Umbilical cord (tissue), 2 donors: ENCODE data around the gene PSMC3IP. TPM values are rescaled to one million over a fixed set of nuclear protein-coding genes. Genes with fewer than 3 reads are reported as not detected.
A peak's percentile ranks its signal among the peaks of the same experiment; 100 is the strongest.

Source experiments
- DNase-seq: peaks from one replicate; pipeline ENCODE4 v3.0.0-alpha.2; 2015; ENCODE audit warnings: low spot score
- total RNA-seq: library from RNA; depleted of rRNA; stranded (reverse); fragments of >200 nt; gene quantifications from one replicate; pipeline ENCODE4 v1.2.3, GENCODE V29; 2014; ENCODE audit warnings: low replicate concordance; ENCODE audit not compliant: insufficient read depth

PSMC3IP gene
- total RNA-seq, 1 donor from 2014 or later, result 1.2 TPM

- DNase-seq, result no peak
Measured at GRCh38 chr17:42586514-42587230, 9.1 kb upstream of the PSMC3IP start.

DNA sequence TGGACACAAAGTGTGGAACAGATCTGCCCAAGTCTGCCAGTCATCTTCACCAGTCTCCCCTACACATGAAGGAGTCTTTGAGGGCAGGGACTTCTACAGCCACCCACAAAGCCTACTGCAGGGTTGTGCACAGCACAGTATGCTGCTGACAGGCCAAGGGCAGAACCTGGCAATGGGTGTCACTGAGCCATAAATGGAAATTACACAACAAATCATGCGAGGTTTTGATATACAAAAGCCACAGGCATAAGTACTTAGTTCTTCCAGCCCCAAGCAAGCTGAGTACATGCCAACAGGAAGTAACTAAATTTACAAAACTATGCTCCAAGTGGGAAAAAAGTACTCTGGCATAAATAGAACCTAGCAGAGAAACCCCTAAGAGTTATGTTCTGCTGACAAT, 7.8 kb upstream of the PSMC3IP start:
- DNase-seq, result no peak

GRCh38 chr17:42584880-42585279, 7.4 kb upstream of the PSMC3IP start:
- no peak for DNase-seq

GRCh38 chr17:42581744-42582270, 4.3 kb upstream of the PSMC3IP start:
- DNase-seq, result no peak

DNA sequence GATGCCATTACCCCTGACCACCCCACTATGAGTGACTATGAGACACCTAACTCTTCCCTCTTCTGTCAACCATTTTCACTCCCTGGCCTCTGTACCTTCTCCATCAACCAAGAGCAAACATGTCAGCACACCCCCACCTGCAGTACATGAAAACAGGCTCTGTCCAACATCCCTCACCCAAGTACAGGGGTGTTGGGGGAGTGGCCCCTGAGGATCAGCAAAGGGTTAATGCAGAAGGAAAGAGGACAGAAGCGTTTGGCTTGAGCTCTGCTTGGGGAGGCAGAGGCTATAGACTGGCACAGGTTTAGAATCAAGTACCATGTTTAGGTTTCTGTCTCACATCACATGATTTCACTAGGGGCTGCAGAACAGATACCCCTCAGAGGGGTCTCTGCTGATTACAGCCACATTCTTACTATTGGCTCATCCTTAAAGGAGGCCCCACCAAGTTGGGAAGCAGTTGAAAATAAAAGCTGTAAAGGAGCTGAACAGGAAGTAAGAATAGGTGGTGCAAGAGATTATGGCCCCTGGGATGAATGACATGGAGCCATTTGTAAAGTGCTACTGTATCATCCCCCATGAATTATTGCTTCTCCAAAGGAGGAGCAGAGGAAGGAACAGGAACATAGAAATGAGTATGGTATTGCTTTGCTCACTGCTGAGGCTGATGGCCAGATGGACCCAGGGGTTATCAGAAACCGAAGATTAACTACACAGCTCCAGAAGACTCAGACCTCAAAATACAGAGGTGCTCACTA, 2.4 kb upstream of the PSMC3IP start:
- no peak for DNase-seq

DNA sequence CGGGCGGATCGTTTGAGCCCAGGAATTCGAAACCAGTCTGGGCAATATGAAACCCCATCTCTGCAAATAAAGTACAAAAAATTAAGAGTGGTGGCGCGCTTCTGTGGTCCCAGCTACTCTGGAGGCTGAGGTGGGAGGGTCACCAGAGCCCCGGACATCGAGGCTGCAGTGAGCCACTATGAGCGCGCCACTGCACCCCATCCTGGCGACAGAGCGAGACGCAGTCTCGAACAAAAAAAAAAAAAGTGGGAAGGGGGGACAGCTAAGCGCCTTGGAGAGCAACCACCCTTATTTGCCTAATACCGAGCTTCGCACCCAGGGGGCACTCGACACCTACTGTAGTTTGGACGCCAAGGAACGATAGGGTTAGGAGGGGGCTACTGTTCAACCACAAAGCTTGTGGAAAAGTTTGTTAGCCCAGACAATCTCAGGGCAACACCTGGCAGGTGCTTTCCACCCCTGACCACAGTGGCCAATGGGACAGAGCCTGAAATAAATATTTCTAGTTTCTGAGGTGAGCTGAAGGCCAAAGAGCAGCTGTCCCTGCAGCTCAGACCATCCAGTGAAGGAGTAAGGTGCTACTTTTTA, 847 bp upstream of the PSMC3IP start:
- DNase-seq, result peak; percentile 76

DNA sequence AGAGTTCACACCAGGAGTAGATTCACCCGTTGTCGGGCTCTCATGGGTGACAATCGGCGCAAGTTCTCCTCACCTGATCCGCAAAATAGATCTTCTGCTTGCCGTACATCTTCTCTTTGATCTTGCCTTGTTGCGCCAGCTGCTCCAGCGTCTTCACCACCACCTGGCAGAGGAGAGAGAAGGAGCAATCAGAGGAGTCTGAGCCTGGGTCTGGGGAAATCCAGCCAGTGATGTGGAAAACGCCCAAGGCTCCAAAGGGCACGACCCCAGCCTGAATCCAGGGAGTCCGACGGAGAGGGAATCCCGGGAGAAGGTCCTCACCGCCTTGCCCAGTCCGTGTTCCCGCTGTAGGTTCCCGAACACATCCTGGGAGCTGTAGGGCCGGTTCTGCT, 393 bp downstream of the PSMC3IP start:
- DNase-seq, result no peak

DNA sequence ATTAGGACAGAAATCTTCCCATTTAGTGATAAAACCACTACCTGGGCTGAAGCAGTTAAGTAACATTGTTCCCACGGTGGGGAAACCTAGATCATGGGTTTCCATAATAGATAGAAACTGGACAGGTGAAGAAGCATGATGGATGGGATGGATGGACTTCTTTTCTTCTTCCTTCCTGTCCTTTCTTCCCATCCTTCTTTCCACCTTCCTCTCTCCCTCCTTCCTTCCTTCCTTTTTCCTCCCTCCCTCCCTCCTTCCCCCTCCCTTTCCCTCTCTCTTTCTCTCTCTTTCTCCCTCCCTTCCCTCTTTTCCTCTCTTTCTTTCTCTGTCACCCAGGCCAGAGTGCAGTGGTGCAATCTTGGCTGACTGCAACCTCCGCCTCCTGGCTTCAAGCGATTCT, 3.1 kb downstream of the PSMC3IP start:
- DNase-seq, result no peak

DNA sequence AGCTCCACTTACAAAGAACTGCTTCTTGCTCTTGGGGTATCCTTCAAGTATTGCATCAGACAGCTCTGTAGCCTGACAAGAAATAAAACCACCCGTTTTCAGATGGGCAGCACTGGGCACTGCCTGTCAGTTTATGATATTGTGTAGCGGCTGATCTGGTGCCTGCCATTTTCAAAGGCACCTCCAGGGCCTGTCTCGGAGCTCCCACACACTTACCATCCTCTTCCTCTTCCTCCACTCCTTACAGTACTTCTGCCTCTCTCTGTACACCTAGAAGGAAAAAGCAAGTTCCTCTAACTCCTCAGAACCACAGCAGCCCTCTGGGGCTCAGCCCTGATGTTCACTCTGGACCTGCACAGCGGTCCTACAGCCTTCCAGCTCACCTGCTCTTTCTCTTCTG, 4.4 kb downstream of the PSMC3IP start:
- no peak for DNase-seq

DNA sequence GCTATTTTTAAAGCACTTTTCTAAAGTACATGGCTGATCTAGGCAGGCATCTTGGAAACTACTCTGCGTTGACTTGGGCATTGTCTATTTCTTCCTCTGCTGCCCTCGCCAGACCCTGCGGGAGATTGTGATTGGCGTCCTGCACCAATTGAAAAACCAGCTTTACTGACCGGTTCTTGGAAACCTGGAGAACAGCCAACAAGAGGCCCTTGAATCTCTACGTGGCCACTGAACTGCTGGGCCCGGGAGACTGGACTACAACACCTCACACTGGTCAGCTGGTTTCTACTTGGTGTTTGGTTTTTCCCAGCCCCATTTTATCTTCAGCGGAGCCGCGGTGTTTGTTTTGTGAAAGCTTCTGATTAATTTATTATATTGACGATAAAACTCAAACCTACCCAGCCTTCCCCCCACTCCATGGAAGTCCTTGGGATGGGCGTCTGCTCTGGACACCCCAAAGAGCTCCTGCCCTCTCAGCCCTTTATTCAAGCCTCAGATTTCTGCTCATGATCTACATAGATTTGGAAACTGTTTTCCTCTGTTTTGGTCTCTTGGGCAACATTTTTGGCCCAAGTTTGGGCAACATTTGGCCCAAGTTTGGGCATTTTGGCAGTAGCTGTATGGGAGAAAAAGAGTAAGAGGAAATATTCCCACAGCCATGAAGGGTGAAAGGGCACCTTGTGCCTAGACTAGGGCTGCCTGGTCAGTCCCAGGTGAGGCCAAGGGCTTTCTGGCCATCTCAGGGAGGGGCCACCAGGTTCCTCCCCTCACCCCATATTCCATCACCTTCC, 5.9 kb downstream of the PSMC3IP start:
- DNase-seq, result no peak

DNA sequence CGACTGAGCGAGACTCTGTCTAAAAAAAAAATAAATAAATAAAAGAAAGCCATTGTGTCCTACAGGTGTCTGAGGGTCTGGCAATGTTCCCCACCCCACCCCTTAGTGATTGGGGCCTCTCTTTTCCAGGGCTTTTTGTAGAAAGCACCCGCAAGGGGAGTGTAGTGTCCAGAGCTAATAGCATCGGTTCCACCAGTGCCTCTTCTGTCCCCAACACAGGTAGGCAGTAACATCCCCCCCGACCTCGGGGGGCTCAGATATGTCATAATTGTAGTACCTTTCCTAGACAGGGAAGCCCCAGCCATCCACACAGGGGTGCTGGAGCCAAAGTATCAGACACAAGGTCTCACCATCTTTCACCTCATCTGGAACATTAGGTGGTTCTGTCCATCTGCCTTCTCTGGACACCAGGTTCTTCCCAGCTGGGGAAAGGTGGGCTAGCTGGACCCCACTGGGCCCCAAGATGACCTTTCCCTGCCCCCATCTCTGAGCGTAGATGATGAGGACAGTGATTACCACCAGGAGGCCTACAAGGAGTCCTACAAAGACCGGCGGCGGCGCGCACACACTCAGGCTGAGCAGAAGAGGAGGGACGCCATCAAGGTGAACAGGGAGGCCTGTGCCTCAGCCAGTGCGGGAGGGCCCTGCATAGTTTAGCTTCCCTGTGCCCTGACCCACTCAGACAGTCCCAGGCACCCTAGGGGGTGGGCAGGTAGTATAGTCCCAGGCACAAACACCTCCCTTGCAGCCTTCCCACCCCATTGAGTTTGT, 9.0 kb downstream of the PSMC3IP start:
- DNase-seq, result no peak

DNA sequence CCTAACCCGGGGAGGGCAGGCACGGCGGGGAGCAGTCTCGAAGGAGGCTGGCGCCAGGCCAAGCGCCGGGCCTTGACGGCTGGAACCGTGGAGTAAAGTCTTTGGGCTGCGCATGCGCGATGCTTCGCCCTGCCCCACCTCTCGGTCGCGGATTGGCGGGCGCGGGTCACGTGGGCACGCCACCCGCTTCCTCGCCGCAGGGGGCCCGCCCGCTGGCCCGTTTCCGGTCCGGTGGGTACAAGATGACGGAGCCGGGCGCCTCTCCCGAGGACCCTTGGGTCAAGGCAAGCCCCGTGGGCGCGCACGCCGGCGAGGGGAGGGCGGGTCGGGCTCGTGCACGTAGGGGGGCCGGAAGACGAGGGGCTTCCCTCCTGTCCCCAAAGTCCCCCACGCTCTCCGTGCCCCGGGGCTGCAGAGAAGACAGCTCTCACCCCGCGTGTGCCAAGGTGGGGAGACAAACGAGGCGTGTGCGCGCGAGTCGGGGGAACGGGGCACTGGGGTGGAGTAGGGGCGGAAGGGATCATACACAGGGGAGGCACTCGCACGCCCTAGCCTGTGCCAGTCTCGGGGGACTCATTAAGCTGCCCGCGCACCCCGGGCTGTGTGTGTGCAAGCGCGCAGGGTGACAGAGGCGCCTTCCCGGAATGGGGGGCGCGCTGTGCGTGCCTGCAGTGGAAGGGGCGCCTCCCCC, 10.5 kb downstream of the PSMC3IP start, which contains the start of gene MLX:
Gene MLX (plus strand): TSS at position 218 of the 691 bp plus-strand sequence. CDS start 25 bp downstream, at position 243.
- peak; percentile 94 for DNase-seq

DNA sequence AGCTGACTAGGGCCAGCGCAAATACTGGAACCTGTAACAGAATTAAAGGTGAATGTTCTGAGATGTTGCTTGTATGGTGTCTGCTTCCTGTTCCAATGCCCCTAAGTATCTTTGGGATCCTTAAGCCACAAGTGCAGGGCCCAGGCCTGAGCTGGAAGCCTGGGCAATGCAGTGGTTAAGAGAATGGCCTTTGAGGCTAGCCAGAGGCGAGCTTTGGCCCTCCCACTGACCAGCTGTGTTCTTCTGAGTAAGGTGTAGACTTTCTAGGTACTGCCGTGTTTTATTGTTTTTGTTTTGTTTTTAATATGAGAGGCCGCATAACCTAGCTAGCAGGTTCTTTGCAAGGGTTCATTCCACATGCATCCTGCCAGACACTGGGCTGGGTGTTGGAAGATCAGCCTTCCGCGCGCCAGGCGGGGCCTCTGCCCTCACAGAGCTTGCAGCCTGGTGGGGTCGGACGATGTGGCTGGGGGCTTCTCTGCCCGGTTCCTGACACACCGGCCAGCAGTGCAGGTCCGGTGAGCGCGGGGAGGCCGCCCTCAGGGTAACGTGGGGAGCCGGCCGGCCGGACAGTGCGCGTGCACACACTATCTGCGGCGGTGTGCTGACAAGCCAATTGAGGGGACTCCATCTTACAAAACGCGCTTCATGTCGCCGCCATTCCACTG, 11.2 kb downstream of the PSMC3IP start:
- no peak for DNase-seq

GRCh38 chr17:42565523-42566214, 11.9 kb downstream of the PSMC3IP start:
- DNase-seq, result no peak

- DNase-seq, result no peak
Measured at GRCh38 chr17:42564815-42565522, 12.6 kb downstream of the PSMC3IP start.

DNA sequence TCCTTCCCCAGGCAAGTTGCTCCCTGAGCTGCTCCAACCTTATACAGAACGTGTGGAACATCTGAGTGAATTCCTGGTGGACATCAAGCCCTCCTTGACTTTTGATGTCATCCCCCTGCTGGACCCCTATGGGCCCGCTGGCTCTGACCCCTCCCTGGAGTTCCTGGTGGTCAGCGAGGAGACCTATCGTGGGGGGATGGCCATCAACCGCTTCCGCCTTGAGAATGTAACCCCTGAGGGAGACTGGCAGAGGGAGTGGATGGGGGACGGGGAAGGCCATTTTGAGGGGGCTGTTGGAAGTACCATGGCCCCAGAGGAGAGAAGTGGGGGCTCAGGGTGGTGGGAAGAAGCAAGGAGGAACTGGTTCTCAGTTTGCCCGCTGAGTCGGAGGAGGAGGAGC, 13.6 kb downstream of the PSMC3IP start:
- no peak for DNase-seq

DNA sequence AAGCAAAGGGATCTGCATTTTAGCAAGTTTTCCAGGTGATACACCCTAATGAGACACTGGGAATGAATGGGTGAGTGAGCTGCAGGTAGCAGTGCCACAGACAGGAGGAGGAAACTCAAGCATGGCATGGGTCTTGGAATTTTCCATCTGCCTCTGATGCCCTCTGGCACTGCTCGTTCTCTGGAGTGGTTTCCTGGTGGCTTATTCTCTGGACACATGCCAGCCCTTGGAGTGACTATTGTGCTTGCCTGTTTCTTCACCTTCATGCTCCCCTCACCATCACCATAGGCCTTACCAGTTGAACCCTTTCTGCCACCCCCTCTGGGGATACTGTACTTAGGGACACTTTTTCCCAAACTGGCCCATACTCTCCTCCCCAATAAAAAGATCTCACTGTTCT, 14.0 kb downstream of the PSMC3IP start:
- no peak for DNase-seq

DNA sequence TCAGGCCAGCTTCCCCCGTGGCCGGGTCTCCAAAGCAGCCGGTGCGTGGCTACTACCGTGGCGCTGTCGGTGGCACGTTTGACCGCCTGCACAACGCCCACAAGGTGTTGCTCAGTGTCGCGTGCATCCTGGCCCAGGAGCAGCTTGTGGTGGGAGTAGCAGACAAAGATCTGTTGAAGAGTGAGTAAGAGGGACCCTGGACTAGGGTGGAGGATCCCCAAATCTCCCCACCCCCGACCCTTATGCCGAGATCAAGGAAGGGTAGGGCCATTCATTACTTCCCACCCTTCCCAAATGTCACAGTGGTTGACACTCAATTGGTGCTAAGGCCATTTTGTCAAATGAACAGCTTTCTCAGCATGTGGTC, 14.4 kb downstream of the PSMC3IP start:
- DNase-seq, result no peak
